Activated CD4-positive, alpha-beta T cell treated with anti-CD3 and anti-CD28 coated beads, Interleukin-2, Interleukin-6, amounts not matched to agents 100 ng/mL and 50 ng/mL, durations not matched to agents 16 hours and 8 hours (primary cell): ENCODE results near the gene CCDC71L.

Experiments
- DNase-seq: peaks from one replicate; pipeline ENCODE4 v3.0.0-alpha.2; 2020

CCDC71L gene

DNA sequence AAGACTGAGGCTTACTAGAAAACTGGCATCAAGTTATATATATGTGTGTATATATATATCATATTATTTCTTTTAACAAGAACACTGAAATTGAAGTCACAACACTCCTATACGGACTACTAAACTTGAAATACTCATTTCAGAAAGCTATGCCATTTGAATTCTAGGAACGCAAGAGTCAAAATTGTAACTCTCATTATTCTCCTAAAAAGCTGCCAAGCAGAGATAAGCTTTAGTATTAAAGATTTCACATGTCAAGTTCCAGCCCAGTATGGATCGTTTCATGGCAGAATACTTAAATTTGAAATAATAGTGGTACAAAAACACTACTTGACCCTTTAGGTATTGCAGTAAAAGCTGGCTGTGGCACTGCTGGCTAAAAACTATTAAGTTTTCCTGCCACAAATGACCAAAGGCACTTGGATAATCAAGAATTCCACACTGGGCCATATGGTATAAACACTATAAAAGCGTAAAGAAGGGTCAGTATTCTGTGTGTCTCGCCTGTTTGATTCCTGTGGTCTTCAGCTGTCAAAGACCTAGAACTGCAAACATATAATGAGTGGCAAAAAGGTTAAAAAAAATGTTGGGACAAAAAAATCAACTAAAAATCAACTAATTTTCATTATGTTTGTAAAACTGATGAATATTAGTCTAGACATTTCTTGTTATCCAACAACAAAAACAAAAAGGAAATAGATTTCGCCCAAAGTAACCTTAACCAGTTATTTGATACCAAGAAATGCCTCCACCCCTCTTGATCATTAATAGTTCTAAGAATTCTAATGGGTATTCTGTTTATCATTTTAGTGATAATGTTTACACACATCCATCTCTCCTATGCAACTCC, 2.4 kb downstream of the CCDC71L start:
- no peak for DNase-seq

DNA sequence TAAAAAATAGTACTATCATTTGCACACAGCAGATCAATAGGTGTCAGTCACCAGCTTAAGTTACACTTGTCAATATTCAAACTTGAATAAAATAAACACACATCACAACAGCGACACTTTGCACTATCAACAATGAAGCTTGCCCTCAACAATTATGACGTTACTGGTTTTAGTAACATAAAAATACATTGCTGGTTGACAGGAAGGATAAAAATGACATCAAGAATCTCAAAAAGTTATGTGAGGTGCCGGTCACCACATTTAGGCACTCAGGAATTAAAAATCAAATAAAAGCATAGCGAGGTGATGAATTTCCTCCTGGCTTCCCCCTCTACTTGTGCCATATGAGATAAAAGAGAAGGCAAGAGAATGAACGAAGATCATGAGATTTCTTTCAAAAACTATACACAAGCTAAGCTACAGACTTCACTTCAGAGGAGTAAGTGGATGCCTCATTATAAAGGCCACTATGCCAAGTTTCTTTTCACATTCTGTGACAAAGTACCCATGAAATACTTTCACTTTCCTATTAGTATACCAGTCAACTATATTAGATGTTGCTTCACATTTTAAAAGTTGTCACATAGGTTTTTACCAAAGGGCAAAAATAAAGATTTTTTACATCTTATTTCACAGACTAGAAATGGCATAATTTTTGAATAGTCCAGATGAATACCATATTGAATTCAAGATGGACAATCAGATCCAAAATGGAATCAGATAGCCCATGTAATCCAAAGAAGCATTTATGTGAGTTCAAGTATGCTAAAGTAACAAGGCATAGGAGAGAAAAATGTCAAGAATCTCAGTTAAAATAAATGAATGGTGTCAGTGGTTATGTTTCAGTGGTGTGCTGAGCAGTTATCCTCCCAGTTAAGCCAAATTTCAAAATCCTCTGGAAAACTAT, 3.6 kb downstream of the CCDC71L start:
- peak; percentile 10 for DNase-seq

DNA sequence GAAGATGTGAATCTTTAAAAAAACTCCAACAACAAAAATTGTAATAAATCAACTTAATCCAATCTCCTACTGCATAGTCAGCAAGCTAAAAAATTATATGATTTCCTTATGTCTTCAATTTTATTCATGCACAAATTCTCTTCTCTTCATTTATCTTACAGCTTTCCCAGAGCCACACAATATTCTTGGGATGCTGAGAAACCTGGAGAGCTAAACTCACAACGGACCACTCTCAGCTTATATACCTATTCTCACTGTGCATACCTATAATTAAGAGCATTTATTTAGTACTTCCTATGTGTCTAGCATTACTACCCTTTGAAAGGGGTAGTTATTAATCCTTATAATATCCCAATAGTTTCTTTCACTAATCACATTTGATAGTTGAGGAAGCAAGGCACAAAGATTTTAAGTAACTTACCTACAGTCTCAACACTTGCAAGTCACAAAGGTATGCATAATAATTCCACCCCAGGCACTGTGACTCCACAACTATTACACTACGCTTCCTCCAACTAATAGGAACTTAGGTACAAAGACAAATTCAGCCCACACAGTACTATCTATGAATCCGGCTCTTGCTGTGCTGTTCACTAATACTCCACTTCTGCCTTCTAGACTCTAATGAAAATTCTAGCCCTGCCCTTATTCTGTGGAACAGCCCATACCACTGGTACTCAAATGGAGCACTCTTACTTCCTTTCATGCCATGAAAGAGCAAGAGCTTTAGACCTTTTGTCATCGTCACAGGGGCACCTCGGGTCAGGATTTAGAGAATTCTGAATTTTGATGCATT, 5.1 kb downstream of the CCDC71L start:
- no peak for DNase-seq

DNA sequence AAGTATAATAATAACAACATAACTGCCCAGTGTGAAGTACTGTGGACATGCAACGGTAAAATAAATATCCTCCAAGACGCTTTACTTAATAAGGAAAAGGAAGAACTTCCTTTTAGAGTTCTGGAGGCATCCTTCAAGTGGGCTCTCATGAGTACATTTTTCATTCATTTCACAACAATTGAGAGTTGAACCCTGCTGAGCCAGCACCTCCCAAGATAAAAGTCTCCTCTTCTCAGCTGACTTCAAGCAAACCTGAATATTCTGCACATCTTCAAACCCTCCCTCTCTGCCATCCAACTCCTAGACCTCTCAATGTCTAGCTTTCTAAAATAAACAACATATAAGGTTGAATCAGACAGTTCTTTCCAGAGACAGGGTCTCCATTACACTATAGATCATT, 7.5 kb downstream of the CCDC71L start:
- no peak for DNase-seq

DNA sequence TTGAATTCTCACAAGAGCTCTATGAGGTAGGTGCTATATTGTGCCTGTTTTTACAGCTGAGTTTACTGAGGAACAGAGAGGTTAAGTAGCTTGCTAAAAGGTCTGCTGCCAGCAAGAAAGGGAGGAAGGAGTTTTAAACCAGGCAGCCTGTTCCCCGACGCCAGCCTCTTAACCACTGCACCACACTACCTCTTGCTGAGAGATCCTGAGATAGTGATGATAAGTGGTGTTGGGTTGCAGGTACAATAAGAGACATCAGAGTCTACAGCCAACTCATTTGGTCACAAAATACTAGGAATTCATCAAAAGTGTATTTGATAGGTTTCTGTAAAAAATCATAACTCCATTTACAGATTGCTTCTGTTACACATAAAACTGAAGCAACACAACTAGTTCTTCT, 8.0 kb downstream of the CCDC71L start:
- no peak for DNase-seq

DNA sequence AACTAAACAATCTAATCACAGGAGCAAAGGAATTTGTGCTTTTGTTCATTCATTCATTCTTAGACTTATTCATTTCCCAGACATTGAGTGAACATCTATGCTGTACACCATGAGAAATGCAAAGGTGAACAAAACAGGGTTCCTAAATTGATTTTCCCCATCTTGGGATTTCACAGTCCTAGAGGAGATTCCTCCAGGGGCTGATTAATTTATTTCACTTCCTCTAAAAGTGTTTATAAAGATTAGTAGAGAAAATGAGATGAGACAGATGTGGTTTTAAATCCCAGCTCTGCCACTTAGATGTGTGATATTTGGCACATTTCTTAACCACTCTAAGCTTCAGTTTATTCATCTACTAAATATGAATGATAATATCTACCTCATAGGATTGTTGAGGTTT, 8.9 kb downstream of the CCDC71L start:
- DNase-seq = no peak

DNA sequence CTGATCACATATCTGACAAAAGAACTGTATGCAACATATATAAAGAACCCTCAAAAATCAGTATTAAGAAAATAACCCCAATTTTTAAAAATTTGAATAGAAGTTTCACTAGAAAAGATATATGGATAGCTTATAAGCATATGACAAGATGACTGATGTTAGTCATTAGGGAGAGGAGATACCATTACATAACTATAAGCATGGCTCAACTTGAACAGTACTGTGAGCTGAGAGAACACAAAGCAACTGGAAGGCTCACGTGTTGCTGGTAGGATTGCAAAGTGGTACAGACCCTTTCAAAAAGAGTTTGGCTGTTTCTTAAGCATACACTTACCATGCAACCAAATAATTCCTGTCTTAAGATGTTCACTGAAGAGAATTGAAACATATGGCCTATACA, 14.7 kb downstream of the CCDC71L start:
- no peak for DNase-seq

DNA sequence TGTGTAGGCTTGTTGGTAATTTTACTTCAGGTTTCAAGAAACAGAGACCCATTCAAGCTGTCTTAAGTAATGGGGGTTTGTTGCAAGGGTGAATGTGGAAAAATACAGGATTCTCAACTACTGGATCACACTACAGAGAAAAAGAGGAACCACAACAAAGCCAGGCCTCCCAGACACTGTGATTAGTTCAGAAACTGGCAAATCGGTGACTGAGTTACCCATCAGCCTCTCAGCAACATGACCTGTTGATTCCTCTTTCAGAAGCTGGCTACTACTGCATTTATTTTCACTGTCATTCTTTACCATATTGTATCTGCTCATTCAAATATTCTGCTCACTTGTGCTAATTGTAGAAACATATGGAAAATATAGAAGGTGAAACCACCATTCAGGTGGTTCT, 16.0 kb downstream of the CCDC71L start:
- no peak for DNase-seq

DNA sequence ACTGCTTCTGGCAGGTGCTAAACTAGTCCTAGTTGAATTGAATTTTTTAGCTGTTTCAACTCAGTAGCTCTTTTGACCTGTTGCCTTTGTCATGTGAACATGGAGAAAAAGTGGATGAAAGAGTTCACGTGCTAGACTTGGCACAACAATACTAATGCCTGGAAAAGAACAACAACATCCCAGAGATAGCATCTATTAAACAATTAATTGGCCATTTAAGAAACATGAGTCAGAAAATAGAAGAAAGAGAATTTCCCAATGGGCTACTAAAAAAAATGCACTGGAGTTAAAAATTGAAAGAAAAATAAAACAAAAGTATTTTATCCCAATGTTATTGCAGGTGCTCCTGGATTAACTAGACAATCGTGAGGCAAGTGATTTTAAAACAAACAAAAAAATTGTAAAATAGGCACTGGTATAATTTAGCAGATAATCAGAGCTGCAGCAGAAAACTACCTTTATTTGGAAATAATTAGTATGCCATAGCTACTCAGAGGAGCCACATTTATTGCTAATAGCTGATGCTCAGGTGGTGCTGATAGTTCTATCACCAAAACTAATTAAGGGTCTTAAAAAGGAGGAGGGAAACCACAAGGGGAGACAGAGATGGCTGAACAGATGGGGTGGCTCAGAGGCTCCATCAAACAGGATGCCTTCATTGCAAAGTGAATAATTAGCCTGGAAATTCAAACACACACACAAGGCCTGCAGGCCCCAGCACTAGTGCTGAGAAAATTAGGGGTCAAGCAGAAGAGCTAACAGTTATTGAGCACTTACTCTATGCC, 17.6 kb downstream of the CCDC71L start:
- no peak for DNase-seq

DNA sequence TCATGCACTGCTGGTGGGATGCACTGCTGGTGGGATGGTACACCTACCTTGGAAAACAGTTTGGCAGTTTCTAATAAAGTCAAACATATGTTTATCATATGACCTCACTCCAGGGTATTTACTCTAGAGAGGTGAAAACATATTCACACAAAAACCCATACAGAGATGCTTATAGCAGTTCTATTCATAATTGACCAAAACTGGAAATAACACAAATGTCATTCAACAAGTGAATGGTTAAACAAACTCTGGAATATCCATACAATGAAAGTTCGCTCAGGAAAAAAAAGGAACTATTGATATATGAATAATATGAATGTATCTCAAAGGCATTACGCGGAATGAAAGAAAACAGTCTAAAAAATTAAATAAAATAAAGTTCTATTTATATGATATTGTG, 19.5 kb downstream of the CCDC71L start:
- DNase-seq = no peak

DNA sequence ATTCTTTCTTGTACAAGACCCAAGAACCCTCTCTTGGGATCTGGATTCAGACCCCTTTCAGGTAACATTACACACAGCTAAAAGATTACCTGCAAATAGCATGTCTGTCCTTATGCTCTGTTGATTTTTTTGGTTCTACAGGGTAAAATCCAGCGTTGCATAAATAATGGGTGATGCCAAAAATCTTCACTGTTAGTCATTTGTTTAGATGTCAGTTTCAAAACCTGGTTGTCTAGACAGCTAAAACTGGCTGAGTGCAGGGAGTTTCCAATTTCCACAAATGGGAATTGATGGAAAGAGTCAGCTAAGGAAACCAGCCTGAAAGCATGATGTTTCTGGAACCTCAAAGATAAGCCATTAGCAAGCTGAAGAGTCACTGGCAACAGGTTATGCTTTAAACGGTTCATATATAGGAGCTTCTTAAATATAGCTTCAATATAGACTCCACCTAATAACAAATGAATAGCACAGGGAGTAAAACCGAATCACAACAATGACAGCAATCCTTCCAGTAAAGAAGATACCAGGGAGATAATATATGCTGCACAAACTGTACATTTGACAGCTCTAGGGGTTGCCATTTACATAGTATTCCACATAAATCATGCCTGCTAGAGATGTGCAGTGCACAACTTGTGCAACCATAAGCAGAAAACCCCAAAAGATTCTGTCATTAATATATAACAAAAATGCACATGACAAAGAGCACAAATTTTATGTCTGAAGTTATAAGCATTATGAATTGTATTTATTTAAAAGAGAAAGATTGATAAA, 20.4 kb downstream of the CCDC71L start:
- no peak for DNase-seq

DNA sequence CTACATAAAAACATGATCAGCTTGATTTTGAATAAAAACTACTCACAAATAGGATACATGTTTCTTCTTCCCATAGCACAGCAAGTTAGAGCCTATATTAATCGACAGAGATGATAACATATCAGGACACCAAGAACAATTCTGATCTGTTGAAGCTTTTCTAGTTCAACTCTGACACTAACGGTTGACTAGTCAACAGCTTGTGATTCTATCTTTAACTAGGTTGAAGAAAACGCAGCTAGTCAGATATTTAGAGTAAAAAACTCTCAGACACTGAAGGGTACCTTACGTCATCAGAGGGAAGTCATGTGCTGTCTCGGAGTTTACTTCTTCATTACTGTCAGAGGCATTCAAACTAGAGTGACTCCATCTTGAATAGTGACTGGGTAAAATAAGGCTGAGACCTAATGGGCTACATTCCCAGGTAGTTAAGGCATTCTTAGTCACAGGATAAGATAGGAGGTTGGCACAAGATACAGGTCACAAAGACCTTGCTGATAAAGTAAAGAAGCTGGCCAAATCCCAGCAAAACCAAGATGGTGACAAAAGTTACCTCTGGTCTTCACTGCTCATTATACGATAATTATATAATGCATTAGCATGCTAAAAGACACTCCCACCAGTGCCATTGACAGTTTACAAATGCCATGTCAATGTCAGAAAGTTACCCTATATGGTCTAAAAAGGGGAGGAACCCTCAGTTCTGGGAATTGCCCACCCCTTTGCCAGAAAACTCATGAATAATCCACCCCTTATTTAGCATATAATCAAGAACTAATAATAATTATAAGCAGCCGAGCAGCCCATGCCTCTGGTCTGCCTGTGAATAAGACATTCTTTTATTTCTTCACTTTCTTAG, 21.3 kb downstream of the CCDC71L start:
- DNase-seq = no peak

DNA sequence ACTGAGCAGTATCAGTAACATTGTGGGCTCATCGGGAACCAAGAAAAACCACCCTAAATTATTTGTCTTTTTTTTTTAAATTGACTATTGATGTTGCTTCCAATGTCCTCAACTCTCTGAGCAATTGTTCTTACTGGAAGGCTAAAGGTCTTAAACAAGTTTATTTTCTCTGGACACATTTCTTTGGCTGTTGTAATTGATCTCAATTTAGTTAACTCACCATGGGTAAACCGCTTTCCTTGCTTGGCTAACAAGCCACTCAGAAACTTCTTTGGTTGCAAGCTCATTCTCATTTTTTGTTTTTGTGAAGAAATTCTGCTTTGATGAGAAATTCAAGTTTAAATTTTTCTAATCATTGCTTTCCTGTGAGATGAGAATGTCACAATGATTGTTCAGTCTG, 25.5 kb downstream of the CCDC71L start:
- no peak for DNase-seq

DNA sequence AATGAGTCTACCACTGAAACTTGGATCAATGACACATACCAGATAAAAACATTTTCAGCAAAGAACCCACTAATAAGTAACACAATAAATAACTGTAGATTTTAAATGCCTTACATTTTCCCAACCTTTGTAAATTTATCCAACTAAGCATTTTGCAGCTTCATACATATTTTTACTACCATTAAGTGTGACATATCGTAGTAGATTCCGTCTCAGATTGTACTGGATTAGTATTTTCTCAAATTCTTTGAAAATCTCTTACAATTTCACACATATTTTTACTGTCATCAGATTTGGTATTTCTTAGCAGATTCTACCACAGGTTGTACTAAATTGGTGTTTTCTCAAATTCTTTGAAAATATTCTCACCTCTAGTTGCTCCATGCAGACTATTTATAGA, 26.0 kb downstream of the CCDC71L start:
- DNase-seq = no peak

DNA sequence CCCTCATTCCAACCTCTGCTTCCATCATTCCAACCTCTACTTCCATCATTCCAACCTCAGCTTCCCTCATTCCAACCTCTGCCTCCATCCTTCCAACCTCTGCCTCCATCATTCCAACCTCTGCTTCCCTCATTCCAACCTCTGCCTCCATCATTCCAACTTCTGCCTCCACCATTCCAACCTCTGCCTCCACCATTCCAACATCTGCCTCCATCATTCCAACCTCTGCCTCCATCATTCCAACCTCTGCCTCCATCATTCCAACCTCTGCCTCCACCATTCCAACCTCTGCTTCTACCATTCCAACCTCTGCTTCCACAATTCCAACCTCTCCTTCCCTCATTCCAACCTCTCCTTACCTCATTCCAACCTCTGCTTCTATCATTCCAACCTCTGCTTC, 30.3 kb downstream of the CCDC71L start:
- no peak for DNase-seq

DNA sequence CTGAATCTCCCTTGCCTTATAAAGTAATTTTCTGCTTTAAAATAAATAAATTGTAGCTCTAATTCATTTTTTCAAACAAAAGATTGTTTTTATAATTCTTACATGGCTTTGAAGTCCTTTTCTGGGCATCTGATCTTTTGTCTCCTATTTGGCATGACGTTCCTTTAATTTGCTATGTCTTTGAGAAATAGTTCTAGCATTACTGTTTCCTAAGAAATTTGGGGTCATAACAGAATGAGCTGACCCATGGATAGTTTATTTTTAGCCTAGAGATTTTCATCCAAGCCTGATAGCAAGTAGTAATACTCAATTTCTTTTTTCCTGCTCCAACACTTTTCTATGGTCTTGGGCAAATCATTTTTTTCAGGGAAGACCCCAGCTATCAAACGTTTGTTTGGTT, 31.4 kb downstream of the CCDC71L start:
- no peak for DNase-seq

DNA sequence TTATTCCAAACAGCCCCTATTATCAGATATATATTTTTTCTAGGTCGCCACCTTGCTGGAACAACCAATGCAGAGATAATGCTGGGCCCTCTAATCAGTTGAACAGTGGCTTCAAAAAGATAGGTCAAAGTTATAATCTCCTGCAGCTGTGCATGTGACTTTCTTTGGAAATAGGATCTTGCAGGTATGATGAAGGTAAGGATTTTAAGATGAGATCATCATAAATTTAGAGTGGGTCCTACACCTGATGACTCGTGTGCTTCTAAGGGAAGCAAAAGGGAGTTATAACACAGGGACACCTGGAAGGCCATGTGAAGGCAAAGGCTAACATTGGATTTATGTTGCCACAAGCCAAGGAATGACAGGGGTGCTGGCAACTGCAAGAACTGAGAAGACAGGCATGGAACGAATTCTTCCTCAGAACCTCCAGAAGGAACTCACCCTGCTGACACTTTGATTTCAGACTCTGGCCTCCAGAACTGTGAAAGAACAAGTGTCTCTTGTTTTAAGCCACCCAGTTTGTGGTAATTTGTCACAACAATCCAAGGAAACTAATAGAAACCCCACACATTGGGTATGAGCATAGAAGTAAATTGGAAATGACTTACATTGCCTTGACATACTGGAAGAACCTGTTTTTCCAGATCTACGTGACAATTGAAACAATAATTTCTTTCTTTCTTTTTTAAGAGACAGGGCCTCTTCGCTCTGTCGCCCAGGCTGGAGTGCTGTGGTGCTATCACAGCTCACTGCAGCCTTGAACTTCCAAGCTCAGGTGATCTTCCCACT, 34.4 kb downstream of the CCDC71L start:
- DNase-seq = no peak

DNA sequence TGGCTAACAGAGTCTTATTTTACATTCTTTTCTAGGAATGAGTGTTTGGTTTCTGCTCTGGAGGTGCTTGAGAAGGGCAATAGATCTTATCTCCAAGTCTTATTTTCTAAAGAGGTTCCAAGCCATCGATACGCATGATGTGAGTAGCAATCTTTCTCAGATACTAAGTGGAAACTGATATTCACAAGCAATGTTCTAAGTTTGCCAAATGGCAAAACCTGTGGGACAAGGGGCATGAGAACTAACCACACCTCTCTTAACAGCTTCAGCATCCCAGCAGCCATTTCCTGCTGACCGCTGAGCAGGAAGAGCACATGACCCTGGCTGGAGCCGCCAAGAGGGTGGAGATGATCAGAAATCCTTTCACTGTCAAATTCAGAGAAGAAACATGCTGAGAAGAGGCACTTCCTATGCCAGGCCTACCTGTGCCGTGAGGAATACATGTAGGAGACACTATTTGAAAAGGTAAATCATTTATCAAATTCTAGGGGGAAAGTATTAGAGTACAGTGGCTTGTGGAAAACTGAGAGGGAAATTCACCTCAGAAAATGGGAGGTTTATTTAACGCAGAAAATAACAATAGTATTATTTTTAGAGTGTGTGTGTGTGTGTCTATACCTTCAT, 35.2 kb downstream of the CCDC71L start:
- DNase-seq = peak; percentile 3

DNA sequence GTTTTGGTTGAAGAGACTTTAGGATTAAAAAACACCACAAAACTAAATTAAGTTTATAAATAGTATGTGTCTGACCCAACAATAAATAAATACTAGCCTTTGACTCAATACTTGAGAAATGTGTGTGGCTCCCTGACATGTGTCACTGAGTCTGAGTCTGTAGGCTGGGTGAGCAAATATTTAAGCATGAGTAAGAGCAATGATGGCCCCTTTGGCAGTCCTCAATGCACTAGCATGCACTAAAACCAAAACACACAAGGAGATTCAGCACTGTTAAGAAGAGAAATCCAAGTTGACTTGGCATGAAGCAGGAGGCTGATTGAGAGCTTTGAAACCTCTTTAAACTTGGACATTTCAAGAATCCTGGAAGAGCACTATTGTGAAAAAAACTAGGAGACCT, 37.1 kb downstream of the CCDC71L start:
- no peak for DNase-seq
